Mesodermal cell (in vitro differentiated cells): ENCODE measurements around the gene GBA2.
A peak's percentile ranks its signal among the peaks of the same experiment; 100 is the strongest.

Experiments used
- H3K27ac ChIP-seq: 2 replicates; pipeline ENCODE4 v1.7.0; 2013; ENCODE audit warnings: mild to moderate bottlenecking, low read depth, low read length, moderate library complexity; ENCODE audit not compliant: severe bottlenecking
- H3K36me3 ChIP-seq: 2 replicates; pipeline ENCODE4 v1.7.1; 2013; ENCODE audit warnings: mild to moderate bottlenecking, low read length, moderate library complexity; ENCODE audit not compliant: control insufficient read depth, insufficient read depth
- H3K4me1 ChIP-seq: one replicate; pipeline ENCODE4 v1.7.1; 2013; ENCODE audit warnings: mild to moderate bottlenecking, low read length; ENCODE audit not compliant: insufficient read depth, control insufficient read depth, poor library complexity, severe bottlenecking
- H3K4me3 ChIP-seq: 2 replicates; pipeline ENCODE4 v1.7.0; 2013; ENCODE audit warnings: low read length, control low read depth, mild to moderate bottlenecking; ENCODE audit not compliant: insufficient read depth, poor library complexity, severe bottlenecking; ENCODE audit errors: extremely low read depth
- H3K9me3 ChIP-seq: 2 replicates; pipeline ENCODE4 v1.7.1; 2013; ENCODE audit warnings: mild to moderate bottlenecking, low read length, moderate library complexity; ENCODE audit not compliant: control insufficient read depth
- WGBS, 2 experiments: methylation state at CpG; one replicate each; pipeline ENCODE4 v1.1.5; 2013; ENCODE audit warnings: missing lambda C conversion rate in 2 of 2; ENCODE audit not compliant: insufficient coverage in 2 of 2; 5-methylcytosine and 5-hydroxymethylcytosine counted together

Gene GBA2

DNA sequence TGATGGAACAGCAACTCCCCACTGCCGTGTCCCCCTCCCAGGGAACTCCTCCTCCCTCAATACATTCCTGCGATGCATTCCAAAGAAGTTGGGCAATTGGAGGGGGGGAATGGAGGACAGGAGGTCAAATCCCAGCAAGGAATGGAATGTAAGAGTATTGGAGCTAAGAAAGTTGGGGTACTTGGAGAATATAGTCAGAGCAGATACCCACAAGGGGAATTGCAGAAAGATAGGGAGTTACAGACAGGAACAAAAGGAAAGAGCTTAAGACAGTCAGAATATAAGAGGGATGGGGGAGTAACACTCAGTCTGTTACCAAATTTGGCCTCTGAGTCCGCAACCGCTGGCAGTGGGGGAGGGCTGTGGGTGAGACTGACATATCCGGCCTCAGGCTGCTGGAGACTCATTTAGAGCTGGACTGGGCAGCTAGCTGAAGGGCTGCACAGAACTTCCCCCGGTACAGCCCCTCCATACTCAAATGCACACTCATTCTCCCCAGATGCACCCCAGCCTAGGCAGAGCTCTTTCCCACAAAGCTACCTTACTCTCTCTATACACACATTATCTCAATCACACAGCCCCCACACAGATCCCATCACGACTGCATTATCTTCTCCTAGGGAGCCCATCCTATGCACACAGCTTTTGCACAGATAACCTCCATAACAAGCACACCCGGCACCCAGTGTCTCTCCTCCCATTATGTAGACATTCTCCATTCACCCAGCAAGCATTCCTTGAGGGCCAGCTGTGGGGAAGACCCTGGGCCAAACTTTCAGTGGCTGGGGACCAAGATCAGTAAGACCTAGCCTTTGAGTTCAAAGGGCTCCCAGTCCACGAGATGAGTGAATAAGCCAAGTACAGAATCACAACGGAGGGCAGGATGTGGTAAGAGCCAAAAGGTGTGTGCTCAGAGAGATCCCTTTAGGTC is 20.7 kb downstream of the GBA2 start:
- H3K9me3 ChIP-seq, result no peaks in the 10 kb centered on the region
- H3K36me3 ChIP-seq, result peaks cover 38% of the 10 kb centered on the region
- WGBS, 2 experiments, result 2 to 14% methylated on average over 6 to 7 of the region's 10 CpGs
- peak overlapping the region; percentile 94 for H3K4me3 ChIP-seq
- peaks cover 39% of the 10 kb centered on the region for H3K4me1 ChIP-seq
- peak overlapping the region; percentile 91 for H3K27ac ChIP-seq

DNA sequence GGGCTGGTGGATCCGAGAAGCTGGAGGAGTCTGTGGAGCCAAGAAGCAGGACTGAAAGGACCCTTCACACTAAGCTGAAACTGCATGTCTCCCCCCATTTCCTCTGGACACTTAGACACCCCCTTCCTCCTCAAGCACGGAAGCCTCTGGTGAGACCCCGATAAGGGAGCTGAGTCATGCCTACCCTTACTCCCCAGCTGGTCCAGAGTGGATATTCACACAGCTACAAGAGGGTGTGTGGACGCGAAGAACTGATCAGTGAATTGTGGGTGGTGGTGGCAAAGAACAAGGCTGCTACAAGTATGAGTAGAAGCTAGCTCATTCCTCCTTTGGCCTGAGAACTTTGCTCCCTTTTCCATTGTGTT is 21.4 kb downstream of the GBA2 start:
- H3K27ac ChIP-seq, result peak overlapping the region; percentile 91
- peaks cover 39% of the 10 kb centered on the region for H3K4me1 ChIP-seq
- peak overlapping the region; percentile 94 for H3K4me3 ChIP-seq
- no peaks in the 10 kb centered on the region for H3K9me3 ChIP-seq
- H3K36me3 ChIP-seq, result peaks cover 45% of the 10 kb centered on the region
- WGBS, 2 experiments, result 14% methylated on average over 1 of the region's 5 CpGs; no CpG with 5 or more reads in 1 of the 2 experiments

DNA sequence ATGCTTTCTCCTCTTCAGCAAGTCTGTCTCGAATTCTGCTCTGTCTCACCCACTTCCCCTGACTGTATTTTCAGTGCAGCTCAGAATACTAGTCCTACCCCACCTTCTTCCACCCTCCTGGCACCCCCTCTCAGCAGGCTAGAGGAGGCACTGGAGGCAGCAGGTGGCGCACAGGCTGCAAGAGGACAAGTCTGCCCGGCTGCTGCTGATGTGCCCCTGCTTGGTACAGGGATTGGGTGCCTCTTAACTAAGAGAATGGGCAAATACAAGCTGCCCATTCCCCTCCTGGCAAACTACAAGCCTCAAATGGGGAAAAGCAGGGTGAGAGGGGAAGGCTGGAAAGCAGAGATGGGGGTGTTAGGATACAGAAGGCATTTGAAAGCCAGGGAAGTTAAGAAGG is 22.1 kb downstream of the GBA2 start:
- H3K4me1 ChIP-seq, result peaks cover 39% of the 10 kb centered on the region
- 38 to 69% methylated on average over 1 of the region's 3 CpGs for WGBS, 2 experiments
- H3K27ac ChIP-seq, result peak overlapping the region; percentile 91
- peaks cover 52% of the 10 kb centered on the region for H3K36me3 ChIP-seq
- H3K4me3 ChIP-seq, result peak overlapping the region; percentile 94
- H3K9me3 ChIP-seq, result no peaks in the 10 kb centered on the region

DNA sequence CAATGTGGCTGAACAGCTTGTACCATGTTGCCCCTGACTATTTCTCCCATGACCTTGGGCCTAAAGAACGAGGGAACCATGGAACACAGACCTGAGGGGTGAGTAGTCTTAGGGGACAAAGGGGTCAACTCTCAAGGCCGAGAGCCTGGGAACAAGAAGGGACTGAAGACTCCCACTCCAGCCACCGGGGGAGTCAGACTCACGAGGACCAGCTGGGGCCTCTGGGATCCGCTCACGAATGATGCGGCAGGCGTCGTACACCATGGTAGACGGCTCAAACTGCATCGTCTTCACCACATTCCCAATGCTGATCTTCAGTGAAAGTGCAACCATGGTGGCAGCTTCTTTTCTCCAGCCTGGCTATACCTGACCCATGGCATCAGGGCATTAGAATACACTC is 23.7 kb downstream of the GBA2 start:
- Histone ChIP-seq H3K27ac (no peak overlapping the region), H3K36me3 (peaks cover 68% of the 10 kb centered on the region), H3K9me3 (no peaks in the 10 kb centered on the region), H3K4me1 (peaks cover 33% of the 10 kb centered on the region), H3K4me3 (no peak overlapping the region)
- WGBS, 2 experiments, result 93 to 97% methylated on average over 10 to 11 of the region's 11 CpGs

DNA sequence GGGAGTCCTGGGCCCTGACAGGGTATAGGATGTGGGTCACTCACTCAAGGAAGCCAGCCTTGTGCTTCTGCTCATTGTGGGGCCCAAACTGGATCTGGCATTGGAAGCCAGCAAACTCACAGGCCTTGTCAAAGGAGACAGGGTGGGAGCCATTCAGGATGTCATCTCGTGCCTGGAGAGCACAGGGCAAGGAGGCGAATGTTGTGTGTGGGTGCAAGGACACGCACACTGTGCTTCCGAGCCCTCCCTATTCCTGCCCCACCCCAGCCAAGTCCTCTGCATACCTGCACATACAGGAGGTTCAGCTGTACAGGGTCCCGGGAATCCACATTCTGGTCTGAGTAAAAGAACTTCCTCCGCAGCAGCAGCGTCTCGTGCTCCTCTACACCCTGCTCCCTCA is 25.1 kb downstream of the GBA2 start:
- H3K4me1 ChIP-seq, result peaks cover 20% of the 10 kb centered on the region
- 95 to 96% methylated on average over 5 to 7 of the region's 8 CpGs for WGBS, 2 experiments
- H3K9me3 ChIP-seq, result no peaks in the 10 kb centered on the region
- no peak overlapping the region for H3K4me3 ChIP-seq
- H3K36me3 ChIP-seq, result peaks cover 82% of the 10 kb centered on the region
- H3K27ac ChIP-seq, result no peak overlapping the region

DNA sequence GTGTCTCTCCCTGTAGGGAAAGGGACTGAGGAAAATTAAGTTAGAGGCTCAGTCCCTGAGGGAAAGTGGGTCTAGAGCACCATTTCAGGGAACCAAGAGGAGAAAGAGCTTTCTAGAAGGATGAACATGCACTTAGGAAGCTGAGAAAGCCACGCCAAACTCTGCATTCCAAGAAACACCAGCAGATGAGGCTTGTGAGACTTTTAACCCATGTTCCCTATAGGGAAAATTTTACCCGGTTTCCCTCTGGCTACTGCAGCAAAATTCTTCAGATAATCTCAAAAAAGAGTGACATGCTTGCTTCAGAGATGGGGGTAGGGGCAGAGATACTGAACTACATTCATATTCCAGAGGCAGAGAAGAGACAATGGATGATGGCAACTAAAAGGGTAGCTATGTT is 25.6 kb downstream of the GBA2 start:
- WGBS, 2 experiments, result 95 to 100% methylated on average over 1 to 2 of the region's 2 CpGs
- Histone ChIP-seq H3K27ac (no peak overlapping the region), H3K9me3 (no peaks in the 10 kb centered on the region), H3K36me3 (peaks cover 87% of the 10 kb centered on the region), H3K4me1 (peaks cover 18% of the 10 kb centered on the region), H3K4me3 (no peak overlapping the region)

DNA sequence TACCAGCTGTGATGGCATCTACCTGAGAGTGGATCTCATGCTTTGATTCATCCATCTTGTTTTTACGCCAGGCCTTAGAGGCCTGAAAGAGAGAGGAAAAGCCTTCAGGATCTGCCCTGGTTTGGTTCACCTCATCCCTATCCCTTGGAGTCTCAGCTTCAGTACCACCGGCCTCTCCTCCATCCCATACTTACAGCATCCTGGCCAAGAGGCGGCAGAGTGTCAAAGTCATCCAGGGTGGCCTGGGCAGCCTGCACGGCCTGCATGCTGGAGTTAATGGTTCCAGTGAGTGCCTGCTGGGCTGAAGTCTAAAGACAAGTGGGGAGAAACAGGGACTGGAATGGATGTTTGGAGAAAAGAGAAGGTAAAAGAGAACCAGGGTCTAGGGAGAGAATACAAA is 29.5 kb downstream of the GBA2 start:
- Histone ChIP-seq H3K4me1 (no peaks in the 10 kb centered on the region), H3K27ac (no peak overlapping the region), H3K9me3 (no peaks in the 10 kb centered on the region), H3K4me3 (no peak overlapping the region), H3K36me3 (peaks cover 100% of the 10 kb centered on the region)
- WGBS, 2 experiments, result 100% methylated on average over 1 to 2 of the region's 4 CpGs

DNA sequence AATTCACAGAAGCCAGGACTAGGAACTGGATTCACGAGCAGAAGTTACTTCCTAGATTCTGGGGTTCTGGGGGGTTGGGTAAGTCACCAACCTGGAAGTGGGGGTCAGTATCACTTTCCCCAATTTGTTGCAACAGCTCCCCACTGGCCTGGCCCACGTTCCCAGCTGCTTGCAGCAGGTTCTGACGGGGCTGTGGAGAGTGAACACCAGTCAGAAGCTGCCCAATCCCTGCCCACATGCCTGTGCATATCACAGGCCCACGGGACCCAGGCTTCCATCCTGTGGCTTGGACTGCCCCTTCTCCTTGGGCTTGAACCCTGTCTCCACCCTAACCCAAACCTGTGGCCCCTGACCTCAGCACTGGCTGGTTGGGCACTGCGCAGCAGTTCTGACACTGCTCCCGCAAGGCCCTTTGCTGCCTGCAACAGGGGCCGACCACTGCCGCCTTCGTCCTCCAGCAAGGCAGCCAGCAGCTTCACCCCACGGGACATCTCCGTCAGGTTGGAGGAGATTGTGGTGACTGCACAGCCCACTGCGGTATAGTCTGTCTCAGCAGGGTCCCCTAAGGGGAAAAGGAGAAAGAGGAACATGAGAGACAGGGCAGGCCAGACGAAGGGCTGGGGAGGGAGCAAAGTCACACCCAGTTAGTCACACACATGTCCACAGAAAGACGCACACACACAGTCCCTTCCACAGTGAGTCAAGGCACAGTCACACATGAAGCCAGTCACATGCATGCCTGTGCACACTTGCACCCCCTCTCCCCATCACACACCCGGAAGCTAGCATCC is 30.1 kb downstream of the GBA2 start:
- Histone ChIP-seq H3K9me3 (no peaks in the 10 kb centered on the region), H3K4me3 (no peak overlapping the region), H3K27ac (no peak overlapping the region), H3K36me3 (peaks cover 100% of the 10 kb centered on the region), H3K4me1 (no peaks in the 10 kb centered on the region)
- WGBS, 2 experiments, result 96 to 98% methylated on average over 13 to 14 of the region's 15 CpGs

DNA sequence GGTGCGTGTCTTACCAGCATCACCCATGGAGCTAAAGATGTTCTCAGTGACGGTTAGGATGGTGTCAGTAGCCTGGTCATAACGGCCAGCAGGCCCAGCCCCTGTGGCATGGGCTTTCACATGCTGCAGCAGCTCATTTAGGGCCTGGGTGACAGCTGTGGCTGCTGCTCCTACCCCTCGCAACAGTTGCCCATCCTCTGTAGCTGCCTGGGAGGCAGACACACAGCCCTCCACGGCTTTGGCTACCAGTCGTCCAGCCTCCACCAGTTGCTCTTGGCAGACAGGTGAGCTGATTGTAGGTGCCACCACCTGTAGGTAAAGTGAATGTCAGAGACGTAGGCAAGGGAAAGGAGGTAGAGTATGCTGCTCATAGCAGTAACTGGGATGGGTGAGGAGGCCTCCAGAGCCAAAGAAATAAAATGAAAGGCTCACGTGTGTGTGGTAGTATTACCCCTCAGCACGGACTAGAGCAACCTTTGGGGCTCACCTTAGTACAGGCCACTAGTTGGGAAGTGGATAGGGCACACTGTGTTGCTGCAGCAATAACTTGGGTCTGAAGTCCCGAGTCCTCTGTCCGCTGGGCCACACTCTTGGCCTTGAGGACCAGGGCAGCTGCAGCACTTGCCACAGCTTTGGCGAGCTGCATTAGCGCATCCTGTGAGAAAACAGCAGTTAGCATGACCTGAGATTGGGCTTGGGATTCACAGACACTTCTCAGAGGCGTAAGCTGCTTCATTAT is 31.7 kb downstream of the GBA2 start:
- Histone ChIP-seq H3K4me3 (no peak overlapping the region), H3K36me3 (peaks cover 100% of the 10 kb centered on the region), H3K4me1 (no peaks in the 10 kb centered on the region), H3K27ac (no peak overlapping the region), H3K9me3 (no peaks in the 10 kb centered on the region)
- 96 to 97% methylated on average over 11 to 14 of the region's 14 CpGs for WGBS, 2 experiments

DNA sequence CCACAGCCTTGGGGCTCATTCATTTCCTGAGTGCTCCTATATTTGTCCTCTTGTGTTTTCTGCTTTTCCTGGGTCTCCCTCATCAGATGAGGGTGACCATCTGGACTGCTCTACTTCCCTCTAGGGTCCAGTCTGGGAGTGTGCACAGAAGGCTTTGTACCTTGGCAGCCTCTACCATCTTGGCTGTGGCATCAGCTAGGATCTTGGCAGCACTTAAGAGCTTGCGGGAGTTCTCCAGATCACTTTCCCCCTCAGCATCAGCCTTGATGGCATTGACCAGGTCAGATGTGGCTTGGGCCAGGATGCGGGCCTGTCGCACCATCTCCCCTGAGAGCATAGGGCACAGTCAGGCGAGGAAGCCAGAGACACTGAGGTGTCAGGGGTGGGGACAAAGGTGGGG is 32.8 kb downstream of the GBA2 start:
- H3K9me3 ChIP-seq, result no peaks in the 10 kb centered on the region
- no peak overlapping the region for H3K27ac ChIP-seq
- H3K4me3 ChIP-seq, result no peak overlapping the region
- H3K4me1 ChIP-seq, result no peaks in the 10 kb centered on the region
- 98 to 100% methylated on average over 1 to 4 of the region's 4 CpGs for WGBS, 2 experiments
- peaks cover 100% of the 10 kb centered on the region for H3K36me3 ChIP-seq
